ENCODE data around the gene MPP7. TPM values are rescaled to one million over a fixed set of nuclear protein-coding genes. Genes with fewer than 3 reads are reported as not detected.

MPP7 gene
- total RNA-seq, 1 experiment from 2014 or later = 79.4 TPM

- Mint-ChIP-seq H3K36me3 (ENCODE audit: insufficient read depth, unreplicated experiment) (no peaks in the 10 kb centered on the region), H3K4me1 (ENCODE audit: low read depth, unreplicated experiment) (peaks cover 20% of the 10 kb centered on the region), H3K9me3 (ENCODE audit: unreplicated experiment) (no peaks in the 10 kb centered on the region), H3K27me3 (ENCODE audit: insufficient read depth, unreplicated experiment) (no peaks in the 10 kb centered on the region), H3K27ac (ENCODE audit: unreplicated experiment) (no peak overlapping the region), H3K4me3 (ENCODE audit: unreplicated experiment) (no peak overlapping the region)
- BruUV-seq (replicated peaks) = no TSS peak
- DNase-seq = no peak
- ChIA-PET POLR2A (interaction anchor here (5.4 kb wide), 1 partner anchor 25 kb away, joined by 23 read pairs; the partner anchor contains the start of gene MPP7), CTCF (interaction anchor here (4.0 kb wide), 1 partner anchor 25 kb away, joined by 24 read pairs; the partner anchor contains the start of gene MPP7)
- H3K9me3 ChIP-seq = no peaks in the 10 kb centered on the region
- intact Hi-C loops (cut with micrococcal nuclease; ENCODE audit: unreplicated experiment) = no loop called here
- no peak for TF ChIP-seq CTCF (IDR thresholded peaks at IDR 0.05; ENCODE audit: insufficient read depth in 1 of 2, low read depth in 1 of 2, low read length in 1 of 2, severe bottlenecking in 1 of 2, unreplicated experiment in 1 of 2)
- no peak overlapping the region for H3K4me3 ChIP-seq (ENCODE audit: low read depth, low read length)
- H3K36me3 ChIP-seq (ENCODE audit: control insufficient read depth, insufficient read depth, low read length) = no peaks in the 10 kb centered on the region
- H3K27me3 ChIP-seq (replicated peaks; ENCODE audit: control insufficient read depth, insufficient read depth, low read length) = no peaks in the 10 kb centered on the region
- H3K4me1 ChIP-seq = peaks cover 12% of the 10 kb centered on the region
These were observed 25.5 kb upstream of the MPP7 start for GRCh38 chr10:28328346-28328745.

GRCh38 chr10:28327491-28327880 is 24.6 kb upstream of the MPP7 start:
- CTCF ChIA-PET = interaction anchor here (1.0 to 4.0 kb wide), 2 partner anchors 25 to 29 kb away, joined by 3 to 24 read pairs; partner anchors contain the start of gene MPP7
- no peaks in the 10 kb centered on the region for H3K9me3 ChIP-seq
- H3K4me1 ChIP-seq = peaks cover 12% of the 10 kb centered on the region
- no peak for TF ChIP-seq CTCF (IDR thresholded peaks at IDR 0.05; ENCODE audit: insufficient read depth in 1 of 2, low read depth in 1 of 2, low read length in 1 of 2, severe bottlenecking in 1 of 2, unreplicated experiment in 1 of 2)
- no TSS peak for BruUV-seq (replicated peaks)
- Mint-ChIP-seq H3K4me3 (ENCODE audit: unreplicated experiment) (no peak overlapping the region), H3K9me3 (ENCODE audit: unreplicated experiment) (no peaks in the 10 kb centered on the region), H3K4me1 (ENCODE audit: low read depth, unreplicated experiment) (peaks cover 23% of the 10 kb centered on the region), H3K27ac (ENCODE audit: unreplicated experiment) (no peak overlapping the region), H3K27me3 (ENCODE audit: insufficient read depth, unreplicated experiment) (no peaks in the 10 kb centered on the region), H3K36me3 (ENCODE audit: insufficient read depth, unreplicated experiment) (no peaks in the 10 kb centered on the region)
- H3K4me3 ChIP-seq (ENCODE audit: low read depth, low read length) = no peak overlapping the region
- no peak for DNase-seq
- H3K36me3 ChIP-seq (ENCODE audit: control insufficient read depth, insufficient read depth, low read length) = no peaks in the 10 kb centered on the region
- no peaks in the 10 kb centered on the region for H3K27me3 ChIP-seq (replicated peaks; ENCODE audit: control insufficient read depth, insufficient read depth, low read length)
- intact Hi-C loops (cut with micrococcal nuclease; ENCODE audit: unreplicated experiment) = loop anchor here (2.0 kb wide), 1 partner anchor 15 kb away; no protein-coding TSS in a partner anchor
- POLR2A ChIA-PET = interaction anchor here (5.4 kb wide), 1 partner anchor 24 kb away, joined by 23 read pairs; the partner anchor contains the start of gene MPP7

GRCh38 chr10:28326516-28327490 is 23.9 kb upstream of the MPP7 start:
- BruUV-seq (replicated peaks) = no TSS peak
- POLR2A ChIA-PET = interaction anchor here (5.4 kb wide), 1 partner anchor 24 kb away, joined by 23 read pairs; the partner anchor contains the start of gene MPP7
- Mint-ChIP-seq H3K4me3 (ENCODE audit: unreplicated experiment) (no peak overlapping the region), H3K4me1 (ENCODE audit: low read depth, unreplicated experiment) (peaks cover 29% of the 10 kb centered on the region), H3K36me3 (ENCODE audit: insufficient read depth, unreplicated experiment) (no peaks in the 10 kb centered on the region), H3K9me3 (ENCODE audit: unreplicated experiment) (no peaks in the 10 kb centered on the region), H3K27ac (ENCODE audit: unreplicated experiment) (no peak overlapping the region), H3K27me3 (ENCODE audit: insufficient read depth, unreplicated experiment) (no peaks in the 10 kb centered on the region)
- no peaks in the 10 kb centered on the region for H3K27me3 ChIP-seq (replicated peaks; ENCODE audit: control insufficient read depth, insufficient read depth, low read length)
- no peaks in the 10 kb centered on the region for H3K9me3 ChIP-seq
- intact Hi-C loops (cut with micrococcal nuclease; ENCODE audit: unreplicated experiment) = loop anchor here (2.0 kb wide), 1 partner anchor 14 kb away; no protein-coding TSS in a partner anchor
- DNase-seq = no peak
- no peaks in the 10 kb centered on the region for H3K36me3 ChIP-seq (ENCODE audit: control insufficient read depth, insufficient read depth, low read length)
- no peak for TF ChIP-seq CTCF (IDR thresholded peaks at IDR 0.05; ENCODE audit: insufficient read depth in 1 of 2, low read depth in 1 of 2, low read length in 1 of 2, severe bottlenecking in 1 of 2, unreplicated experiment in 1 of 2)
- H3K4me3 ChIP-seq (ENCODE audit: low read depth, low read length) = no peak overlapping the region
- CTCF ChIA-PET = interaction anchor here (1.0 to 4.0 kb wide), 2 partner anchors 24 to 28 kb away, joined by 3 to 24 read pairs; partner anchors contain the start of gene MPP7
- H3K4me1 ChIP-seq = peaks cover 12% of the 10 kb centered on the region
